ENCODE results near the gene KNCN. TPM values are rescaled to one million over a fixed set of nuclear protein-coding genes. Genes with fewer than 3 reads are reported as not detected.

Gene KNCN
- total and polyA plus RNA-seq, 12 donors: 0.07 to 0.40 (median 0.24) TPM; not detected in 9

DNA sequence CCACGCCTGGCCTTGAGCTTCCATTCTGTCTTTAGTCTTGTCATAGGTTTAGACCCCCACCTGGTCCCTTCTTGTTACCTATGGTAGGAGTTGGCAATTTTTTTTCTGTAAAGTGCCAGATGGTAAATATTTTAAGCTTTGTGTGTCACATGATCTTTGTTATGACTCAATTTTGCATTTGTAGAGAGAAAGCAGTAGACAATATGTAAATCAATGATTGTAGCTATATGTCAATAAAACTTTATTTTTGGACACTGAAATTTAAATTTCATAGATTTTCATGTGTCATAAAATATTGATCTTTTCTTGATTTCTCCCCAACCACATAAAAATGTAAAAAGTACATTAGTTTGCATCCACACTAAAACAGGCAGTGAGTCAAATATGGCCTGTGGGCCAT, 44.6 kb upstream of the KNCN start:
- 90 to 100% (median 100%) methylated on average over 1 of the region's 1 CpG for WGBS, 4 donors
- H3K9me3 ChIP-seq (replicated peaks in 1 of 3): no peaks in the 10 kb centered on the region
- peaks cover 0 to 28% of the 10 kb centered on the region in 2 donors for H3K36me3 ChIP-seq (replicated peaks in 1 of 2)
- H3K27me3 ChIP-seq: no peaks in the 10 kb centered on the region
- intact Hi-C loops (cut with DNase I): no loop called here
- peak overlapping the region in 2 of 5 donors; percentile 18 to 67 for H3K27ac ChIP-seq
- no peak overlapping the region for H3K4me3 ChIP-seq
- TF ChIP-seq CTCF (IDR thresholded peaks at IDR 0.05) (no peak), POLR2A (IDR thresholded peaks at IDR 0.05) (no peak)
- peaks cover 0 to 13% of the 10 kb centered on the region in 2 donors for H3K4me1 ChIP-seq (replicated peaks in 1 of 2)
- no peak for DNase-seq

GRCh38 chr1:46595127-46595526, 43.7 kb upstream of the KNCN start:
- H3K4me3 ChIP-seq: no peak overlapping the region
- H3K36me3 ChIP-seq (replicated peaks in 1 of 2): peaks cover 0 to 36% of the 10 kb centered on the region in 2 donors
- WGBS, 4 donors: 66 to 71% (median 67%) methylated on average over 3 of the region's 3 CpGs
- intact Hi-C loops (cut with DNase I): no loop called here
- H3K27ac ChIP-seq: peak overlapping the region in 4 of 5 donors; percentile 18 to 84 (median 56)
- TF ChIP-seq CTCF (IDR thresholded peaks at IDR 0.05): no peak
- peaks cover 0 to 10% of the 10 kb centered on the region in 2 donors for H3K4me1 ChIP-seq (replicated peaks in 1 of 2)
- peak; percentile 49 to 81 (median 68) for DNase-seq
- no peaks in the 10 kb centered on the region for H3K27me3 ChIP-seq
- no peaks in the 10 kb centered on the region for H3K9me3 ChIP-seq (replicated peaks in 1 of 3)

DNA sequence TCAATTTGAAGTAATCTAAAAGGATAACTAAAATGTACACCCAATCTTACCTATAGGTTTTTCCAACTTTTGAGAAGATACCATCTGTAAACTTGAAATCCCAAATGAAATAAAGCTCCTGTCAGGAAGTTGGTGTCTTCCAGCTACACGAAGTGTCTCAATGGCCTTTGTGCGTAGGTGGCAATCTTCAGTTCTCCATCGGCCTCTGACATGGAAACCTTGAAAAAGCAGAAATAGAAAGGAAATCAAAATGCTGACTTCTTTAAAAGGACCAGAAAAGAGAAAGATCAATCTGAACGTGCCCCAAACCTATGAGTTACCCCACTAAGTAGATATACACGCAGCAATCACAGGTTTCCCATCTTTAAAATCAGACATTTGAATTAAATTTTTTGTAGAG, 42.6 kb upstream of the KNCN start:
- intact Hi-C loops (cut with DNase I): no loop called here
- 82 to 91% (median 85%) methylated on average over 5 of the region's 5 CpGs for WGBS, 4 donors

GRCh38 chr1:46592823-46593222, 41.4 kb upstream of the KNCN start:
- peak overlapping the region in 1 of 5 donors; percentile 54 for H3K27ac ChIP-seq
- TF ChIP-seq CTCF (IDR thresholded peaks at IDR 0.05): no peak
- TF ChIP-seq POLR2A (IDR thresholded peaks at IDR 0.05): no peak
- DNase-seq: no peak
- WGBS, 4 donors: 81 to 96% (median 92%) methylated on average over 4 of the region's 4 CpGs
- H3K27me3 ChIP-seq: no peaks in the 10 kb centered on the region
- no peaks in the 10 kb centered on the region for H3K4me1 ChIP-seq (replicated peaks in 1 of 2)
- intact Hi-C loops (cut with DNase I): no loop called here
- no peaks in the 10 kb centered on the region for H3K9me3 ChIP-seq (replicated peaks in 1 of 3)
- H3K4me3 ChIP-seq: no peak overlapping the region
- H3K36me3 ChIP-seq (replicated peaks in 1 of 2): peaks cover 0 to 49% of the 10 kb centered on the region in 2 donors

More for the DNA sequence above, 42.6 kb upstream of the KNCN start:
- Histone ChIP-seq H3K9me3 (replicated peaks in 1 of 3) (no peaks in the 10 kb centered on the region), H3K4me1 (replicated peaks in 1 of 2) (no peaks in the 10 kb centered on the region), H3K36me3 (replicated peaks in 1 of 2) (peaks cover 0 to 46% of the 10 kb centered on the region in 2 donors), H3K4me3 (no peak overlapping the region), H3K27ac (peak overlapping the region; percentile 36 to 84 (median 56)), H3K27me3 (no peaks in the 10 kb centered on the region)
- DNase-seq: no peak
- TF ChIP-seq POLR2A (IDR thresholded peaks at IDR 0.05): no peak
- TF ChIP-seq CTCF (IDR thresholded peaks at IDR 0.05): no peak
